HEK293 (cell line): ENCODE measurements around the gene GLCE.

Source experiments
- GFI1B ChIP-seq: fragments of 450-650 bp; formaldehyde crosslinking; IDR thresholded peaks from 2 replicates; pipeline ENCODE4 v1.5.1; 2016; ENCODE audit warnings: missing biosample characterization, missing genetic modification characterization
- OSR2 ChIP-seq: fragments of 450-650 bp; formaldehyde crosslinking; IDR thresholded peaks from 2 replicates; pipeline ENCODE4 v1.5.1; 2016; ENCODE audit warnings: missing biosample characterization, missing genetic modification characterization
- REPIN1 ChIP-seq: fragments of 450-650 bp; formaldehyde crosslinking; IDR thresholded peaks from 2 replicates; pipeline ENCODE4 v1.5.1; 2017; ENCODE audit warnings: missing biosample characterization, missing genetic modification characterization, low read depth
- SCRT2 ChIP-seq: fragments of 450-650 bp; formaldehyde crosslinking; IDR thresholded peaks from 2 replicates; pipeline ENCODE4 v1.5.1; 2016; ENCODE audit warnings: missing biosample characterization, missing genetic modification characterization
- SETDB1 ChIP-seq: IDR thresholded peaks from one replicate; pipeline ENCODE4 v1.6.1; 2017; ENCODE audit warnings: mild to moderate bottlenecking, low read length, moderate library complexity, mixed read lengths; ENCODE audit not compliant: insufficient read length
- ZNF114 ChIP-seq: fragments of 450-650 bp; formaldehyde crosslinking; IDR thresholded peaks from 2 replicates; pipeline ENCODE4 v1.5.0; 2017; ENCODE audit warnings: missing biosample characterization, missing genetic modification characterization
- ZNF138 ChIP-seq: fragments of 450-650 bp; formaldehyde crosslinking; IDR thresholded peaks from 2 replicates; pipeline ENCODE4 v1.5.1; 2016; ENCODE audit warnings: missing biosample characterization, missing genetic modification characterization, borderline replicate concordance
- ZNF19 ChIP-seq: fragments of 450-650 bp; formaldehyde crosslinking; IDR thresholded peaks from 2 replicates; pipeline ENCODE4; 2016; ENCODE audit warnings: missing biosample characterization, missing genetic modification characterization, low read depth
- ZNF214 ChIP-seq: fragments of 450-650 bp; formaldehyde crosslinking; IDR thresholded peaks from 2 replicates; pipeline ENCODE4 v1.5.1; 2017; ENCODE audit warnings: missing biosample characterization, mild to moderate bottlenecking, missing genetic modification characterization, borderline replicate concordance
- ZNF292 ChIP-seq: fragments of 450-650 bp; formaldehyde crosslinking; IDR thresholded peaks from 2 replicates; pipeline ENCODE4 v1.5.1; 2016; ENCODE audit warnings: low read depth, missing biosample characterization, missing genetic modification characterization, borderline replicate concordance
- ZNF341 ChIP-seq: fragments of 450-650 bp; formaldehyde crosslinking; IDR thresholded peaks from 2 replicates; pipeline ENCODE4; 2016; ENCODE audit warnings: low read depth, missing biosample characterization, missing genetic modification characterization
- ZNF366 ChIP-seq: fragments of 450-650 bp; formaldehyde crosslinking; conservative IDR thresholded peaks from 2 replicates; pipeline ENCODE4 v1.5.1; 2016; ENCODE audit warnings: missing biosample characterization, missing genetic modification characterization
- ZNF394 ChIP-seq: fragments of 450-650 bp; formaldehyde crosslinking; IDR thresholded peaks from 2 replicates; pipeline ENCODE4 v1.5.1; 2016; ENCODE audit warnings: missing biosample characterization, missing genetic modification characterization, mild to moderate bottlenecking, moderate library complexity, borderline replicate concordance
- ZNF416 ChIP-seq: fragments of 450-650 bp; formaldehyde crosslinking; IDR thresholded peaks from 2 replicates; pipeline ENCODE4 v1.5.1; 2016; ENCODE audit warnings: missing biosample characterization, missing genetic modification characterization
- ZNF473 ChIP-seq: fragments of 450-650 bp; formaldehyde crosslinking; IDR thresholded peaks from 2 replicates; pipeline ENCODE4 v1.5.1; 2017; ENCODE audit warnings: missing biosample characterization, missing genetic modification characterization
- ZNF501 ChIP-seq: fragments of 450-650 bp; formaldehyde crosslinking; IDR thresholded peaks from 2 replicates; pipeline ENCODE4 v1.5.1; 2016; ENCODE audit warnings: missing biosample characterization, missing genetic modification characterization
- ZNF514 ChIP-seq: fragments of 450-650 bp; formaldehyde crosslinking; IDR thresholded peaks from 2 replicates; pipeline ENCODE4 v1.5.1; 2016; ENCODE audit warnings: missing biosample characterization, missing genetic modification characterization
- ZNF561 ChIP-seq: fragments of 450-650 bp; IDR thresholded peaks from 2 replicates; pipeline ENCODE4 v1.5.1; 2018; ENCODE audit warnings: missing biosample characterization, missing genetic modification characterization, borderline replicate concordance
- ZNF585B ChIP-seq: fragments of 450-650 bp; formaldehyde crosslinking; IDR thresholded peaks from 2 replicates; pipeline ENCODE4 v1.5.1; 2016; ENCODE audit warnings: missing biosample characterization, missing genetic modification characterization
- ZNF596 ChIP-seq: fragments of 450-650 bp; IDR thresholded peaks from 2 replicates; pipeline ENCODE4 v1.5.0; 2018; ENCODE audit warnings: missing biosample characterization, mild to moderate bottlenecking, missing genetic modification characterization, moderate library complexity
- ZNF660 ChIP-seq: fragments of 450-650 bp; IDR thresholded peaks from 2 replicates; pipeline ENCODE4 v1.5.1; 2018; ENCODE audit warnings: missing biosample characterization, mild to moderate bottlenecking, missing genetic modification characterization
- ZNF664 ChIP-seq: fragments of 450-650 bp; formaldehyde crosslinking; IDR thresholded peaks from 2 replicates; pipeline ENCODE4 v1.5.1; 2016; ENCODE audit warnings: missing biosample characterization, missing genetic modification characterization
- ZNF785 ChIP-seq: fragments of 450-650 bp; formaldehyde crosslinking; IDR thresholded peaks from 2 replicates; pipeline ENCODE4 v1.5.1; 2016; ENCODE audit warnings: missing biosample characterization, missing genetic modification characterization
- ZNF792 ChIP-seq: fragments of 450-650 bp; formaldehyde crosslinking; IDR thresholded peaks from 2 replicates; pipeline ENCODE4 v1.5.1; 2016; ENCODE audit warnings: missing biosample characterization, missing genetic modification characterization
- ZNF837 ChIP-seq: fragments of 450-650 bp; formaldehyde crosslinking; IDR thresholded peaks from 2 replicates; pipeline ENCODE4 v1.5.1; 2016; ENCODE audit warnings: missing biosample characterization, missing genetic modification characterization
- TF ChIP-seq, protein P1 (sequence below): fragments of 450-650 bp; formaldehyde crosslinking; IDR thresholded peaks from 2 replicates; pipeline ENCODE4 v1.5.1; 2016; ENCODE audit warnings: missing biosample characterization, missing genetic modification characterization
- TF ChIP-seq, protein P2 (sequence below): fragments of 450-650 bp; formaldehyde crosslinking; IDR thresholded peaks from 2 replicates; pipeline ENCODE4 v1.5.1; 2016; ENCODE audit warnings: missing biosample characterization, missing genetic modification characterization
- TF ChIP-seq, protein P3 (sequence below): fragments of 450-650 bp; formaldehyde crosslinking; IDR thresholded peaks from 2 replicates; pipeline ENCODE4 v1.5.1; 2017; ENCODE audit warnings: missing biosample characterization, mild to moderate bottlenecking, missing genetic modification characterization, moderate library complexity
- TF ChIP-seq, protein P4 (sequence below): fragments of 450-650 bp; formaldehyde crosslinking; IDR thresholded peaks from 2 replicates; pipeline ENCODE4 v1.5.1; 2017; ENCODE audit warnings: missing biosample characterization, missing genetic modification characterization
- TF ChIP-seq, protein P5 (sequence below): fragments of 450-650 bp; formaldehyde crosslinking; IDR thresholded peaks from 2 replicates; pipeline ENCODE4 v1.5.0; 2017; ENCODE audit warnings: missing biosample characterization, missing genetic modification characterization, borderline replicate concordance
- TF ChIP-seq, protein P6 (sequence below): fragments of 450-650 bp; formaldehyde crosslinking; IDR thresholded peaks from 2 replicates; pipeline ENCODE4 v1.5.1; 2016; ENCODE audit warnings: missing biosample characterization, missing genetic modification characterization

Gene GLCE

DNA sequence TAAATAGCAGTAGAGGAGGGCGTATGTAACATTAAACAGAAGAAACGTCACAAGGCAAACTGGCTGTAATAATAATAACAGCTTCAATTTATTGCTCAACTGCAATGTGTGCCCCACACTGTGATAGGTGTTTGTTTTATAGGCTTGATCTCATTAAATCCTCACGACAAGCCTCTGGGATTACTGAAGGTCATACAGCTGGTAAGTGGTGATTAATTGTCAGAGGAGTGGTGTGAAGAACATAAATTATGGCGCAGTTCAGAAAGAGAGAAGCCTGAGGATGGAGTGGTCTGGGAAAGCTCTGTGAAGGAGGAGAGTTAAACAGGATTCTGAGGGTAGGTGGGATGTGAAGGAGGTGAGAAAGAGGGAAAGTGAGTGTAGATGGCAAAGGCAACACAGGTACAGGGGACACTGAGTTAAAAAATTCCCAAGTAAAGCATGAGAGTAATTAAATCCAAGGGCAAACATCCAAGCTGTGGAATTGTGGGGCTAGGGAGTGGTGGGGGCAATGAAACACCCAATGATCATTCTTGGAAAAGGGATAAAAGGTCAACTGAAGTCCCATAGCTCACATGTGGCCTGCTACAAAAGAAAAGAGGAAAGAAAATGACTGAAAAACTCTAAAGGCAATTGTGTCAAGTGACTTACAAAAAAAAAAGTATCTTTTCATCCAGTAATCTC lies 16.5 kb upstream of the GLCE start (continued):
- TF ChIP-seq ZNF585B (tag by site-specific recombination) (no peak), ZNF596 (tag by site-specific recombination) (peak; percentile 70; the same call in 1 of the 2 replicates), ZNF292 (tag by site-specific recombination) (no peak), ZNF416 (tag by site-specific recombination) (no peak), ZNF138 (tag by site-specific recombination) (no peak), REPIN1 (tag by site-specific recombination) (no peak; the same call in 1 of the 2 replicates), ZNF837 (tag by site-specific recombination) (no peak), ZNF19 (tag by site-specific recombination) (no peak), ZNF664 (tag by site-specific recombination) (peak; percentile 92), ZNF473 (no peak), SCRT2 (no peak), ZNF394 (tag by site-specific recombination) (no peak; the same call in 1 of the 2 replicates), ZNF514 (tag by site-specific recombination) (no peak), OSR2 (tag by site-specific recombination) (peak; percentile 99), ZNF501 (no peak; the same call in 1 of the 2 replicates), ZNF214 (tag by site-specific recombination) (no peak), SETDB1 (no peak), ZNF341 (tag by site-specific recombination) (peak; percentile 93), ZNF660 (tag by site-specific recombination) (no peak), ZNF792 (tag by site-specific recombination) (no peak), ZNF561 (tag by site-specific recombination) (peak; percentile 75; the same call in 1 of the 2 replicates), ZNF366 (tag by site-specific recombination) (peak; percentile 96), GFI1B (peak; percentile 94), ZNF114 (tag by site-specific recombination) (no peak), ZNF785 (no peak)
- TF ChIP-seq, protein P1, sequence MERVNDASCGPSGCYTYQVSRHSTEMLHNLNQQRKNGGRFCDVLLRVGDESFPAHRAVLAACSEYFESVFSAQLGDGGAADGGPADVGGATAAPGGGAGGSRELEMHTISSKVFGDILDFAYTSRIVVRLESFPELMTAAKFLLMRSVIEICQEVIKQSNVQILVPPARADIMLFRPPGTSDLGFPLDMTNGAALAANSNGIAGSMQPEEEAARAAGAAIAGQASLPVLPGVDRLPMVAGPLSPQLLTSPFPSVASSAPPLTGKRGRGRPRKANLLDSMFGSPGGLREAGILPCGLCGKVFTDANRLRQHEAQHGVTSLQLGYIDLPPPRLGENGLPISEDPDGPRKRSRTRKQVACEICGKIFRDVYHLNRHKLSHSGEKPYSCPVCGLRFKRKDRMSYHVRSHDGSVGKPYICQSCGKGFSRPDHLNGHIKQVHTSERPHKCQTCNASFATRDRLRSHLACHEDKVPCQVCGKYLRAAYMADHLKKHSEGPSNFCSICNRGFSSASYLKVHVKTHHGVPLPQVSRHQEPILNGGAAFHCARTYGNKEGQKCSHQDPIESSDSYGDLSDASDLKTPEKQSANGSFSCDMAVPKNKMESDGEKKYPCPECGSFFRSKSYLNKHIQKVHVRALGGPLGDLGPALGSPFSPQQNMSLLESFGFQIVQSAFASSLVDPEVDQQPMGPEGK = peak; percentile 69; the same call in 1 of the 2 replicates
- TF ChIP-seq, protein P2, sequence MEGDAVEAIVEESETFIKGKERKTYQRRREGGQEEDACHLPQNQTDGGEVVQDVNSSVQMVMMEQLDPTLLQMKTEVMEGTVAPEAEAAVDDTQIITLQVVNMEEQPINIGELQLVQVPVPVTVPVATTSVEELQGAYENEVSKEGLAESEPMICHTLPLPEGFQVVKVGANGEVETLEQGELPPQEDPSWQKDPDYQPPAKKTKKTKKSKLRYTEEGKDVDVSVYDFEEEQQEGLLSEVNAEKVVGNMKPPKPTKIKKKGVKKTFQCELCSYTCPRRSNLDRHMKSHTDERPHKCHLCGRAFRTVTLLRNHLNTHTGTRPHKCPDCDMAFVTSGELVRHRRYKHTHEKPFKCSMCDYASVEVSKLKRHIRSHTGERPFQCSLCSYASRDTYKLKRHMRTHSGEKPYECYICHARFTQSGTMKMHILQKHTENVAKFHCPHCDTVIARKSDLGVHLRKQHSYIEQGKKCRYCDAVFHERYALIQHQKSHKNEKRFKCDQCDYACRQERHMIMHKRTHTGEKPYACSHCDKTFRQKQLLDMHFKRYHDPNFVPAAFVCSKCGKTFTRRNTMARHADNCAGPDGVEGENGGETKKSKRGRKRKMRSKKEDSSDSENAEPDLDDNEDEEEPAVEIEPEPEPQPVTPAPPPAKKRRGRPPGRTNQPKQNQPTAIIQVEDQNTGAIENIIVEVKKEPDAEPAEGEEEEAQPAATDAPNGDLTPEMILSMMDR (tag by site-specific recombination) = no peak
- TF ChIP-seq, protein P3, sequence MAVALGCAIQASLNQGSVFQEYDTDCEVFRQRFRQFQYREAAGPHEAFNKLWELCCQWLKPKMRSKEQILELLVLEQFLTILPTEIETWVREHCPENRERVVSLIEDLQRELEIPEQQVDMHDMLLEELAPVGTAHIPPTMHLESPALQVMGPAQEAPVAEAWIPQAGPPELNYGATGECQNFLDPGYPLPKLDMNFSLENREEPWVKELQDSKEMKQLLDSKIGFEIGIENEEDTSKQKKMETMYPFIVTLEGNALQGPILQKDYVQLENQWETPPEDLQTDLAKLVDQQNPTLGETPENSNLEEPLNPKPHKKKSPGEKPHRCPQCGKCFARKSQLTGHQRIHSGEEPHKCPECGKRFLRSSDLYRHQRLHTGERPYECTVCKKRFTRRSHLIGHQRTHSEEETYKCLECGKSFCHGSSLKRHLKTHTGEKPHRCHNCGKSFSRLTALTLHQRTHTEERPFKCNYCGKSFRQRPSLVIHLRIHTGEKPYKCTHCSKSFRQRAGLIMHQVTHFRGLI (tag by site-specific recombination) = peak; percentile 45; the same call in 1 of the 2 replicates
- TF ChIP-seq, protein P4, sequence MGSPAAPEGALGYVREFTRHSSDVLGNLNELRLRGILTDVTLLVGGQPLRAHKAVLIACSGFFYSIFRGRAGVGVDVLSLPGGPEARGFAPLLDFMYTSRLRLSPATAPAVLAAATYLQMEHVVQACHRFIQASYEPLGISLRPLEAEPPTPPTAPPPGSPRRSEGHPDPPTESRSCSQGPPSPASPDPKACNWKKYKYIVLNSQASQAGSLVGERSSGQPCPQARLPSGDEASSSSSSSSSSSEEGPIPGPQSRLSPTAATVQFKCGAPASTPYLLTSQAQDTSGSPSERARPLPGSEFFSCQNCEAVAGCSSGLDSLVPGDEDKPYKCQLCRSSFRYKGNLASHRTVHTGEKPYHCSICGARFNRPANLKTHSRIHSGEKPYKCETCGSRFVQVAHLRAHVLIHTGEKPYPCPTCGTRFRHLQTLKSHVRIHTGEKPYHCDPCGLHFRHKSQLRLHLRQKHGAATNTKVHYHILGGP (tag by site-specific recombination) = peak; percentile 94
- TF ChIP-seq, protein P5, sequence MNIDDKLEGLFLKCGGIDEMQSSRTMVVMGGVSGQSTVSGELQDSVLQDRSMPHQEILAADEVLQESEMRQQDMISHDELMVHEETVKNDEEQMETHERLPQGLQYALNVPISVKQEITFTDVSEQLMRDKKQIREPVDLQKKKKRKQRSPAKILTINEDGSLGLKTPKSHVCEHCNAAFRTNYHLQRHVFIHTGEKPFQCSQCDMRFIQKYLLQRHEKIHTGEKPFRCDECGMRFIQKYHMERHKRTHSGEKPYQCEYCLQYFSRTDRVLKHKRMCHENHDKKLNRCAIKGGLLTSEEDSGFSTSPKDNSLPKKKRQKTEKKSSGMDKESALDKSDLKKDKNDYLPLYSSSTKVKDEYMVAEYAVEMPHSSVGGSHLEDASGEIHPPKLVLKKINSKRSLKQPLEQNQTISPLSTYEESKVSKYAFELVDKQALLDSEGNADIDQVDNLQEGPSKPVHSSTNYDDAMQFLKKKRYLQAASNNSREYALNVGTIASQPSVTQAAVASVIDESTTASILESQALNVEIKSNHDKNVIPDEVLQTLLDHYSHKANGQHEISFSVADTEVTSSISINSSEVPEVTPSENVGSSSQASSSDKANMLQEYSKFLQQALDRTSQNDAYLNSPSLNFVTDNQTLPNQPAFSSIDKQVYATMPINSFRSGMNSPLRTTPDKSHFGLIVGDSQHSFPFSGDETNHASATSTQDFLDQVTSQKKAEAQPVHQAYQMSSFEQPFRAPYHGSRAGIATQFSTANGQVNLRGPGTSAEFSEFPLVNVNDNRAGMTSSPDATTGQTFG (tag by site-specific recombination) = peak; percentile 94
- TF ChIP-seq, protein P6, sequence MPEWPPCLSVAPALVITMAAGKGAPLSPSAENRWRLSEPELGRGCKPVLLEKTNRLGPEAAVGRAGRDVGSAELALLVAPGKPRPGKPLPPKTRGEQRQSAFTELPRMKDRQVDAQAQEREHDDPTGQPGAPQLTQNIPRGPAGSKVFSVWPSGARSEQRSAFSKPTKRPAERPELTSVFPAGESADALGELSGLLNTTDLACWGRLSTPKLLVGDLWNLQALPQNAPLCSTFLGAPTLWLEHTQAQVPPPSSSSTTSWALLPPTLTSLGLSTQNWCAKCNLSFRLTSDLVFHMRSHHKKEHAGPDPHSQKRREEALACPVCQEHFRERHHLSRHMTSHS = peak; percentile 98
